ENCODE data around the gene POLA2. TPM values are rescaled to one million over a fixed set of nuclear protein-coding genes. Genes with fewer than 3 reads are reported as not detected.
A peak's percentile ranks its signal among the peaks of the same experiment; 100 is the strongest.

Gene POLA2
- total and polyA plus RNA-seq, 4 donors = 1.5 to 6.1 (median 3.2) TPM

DNA sequence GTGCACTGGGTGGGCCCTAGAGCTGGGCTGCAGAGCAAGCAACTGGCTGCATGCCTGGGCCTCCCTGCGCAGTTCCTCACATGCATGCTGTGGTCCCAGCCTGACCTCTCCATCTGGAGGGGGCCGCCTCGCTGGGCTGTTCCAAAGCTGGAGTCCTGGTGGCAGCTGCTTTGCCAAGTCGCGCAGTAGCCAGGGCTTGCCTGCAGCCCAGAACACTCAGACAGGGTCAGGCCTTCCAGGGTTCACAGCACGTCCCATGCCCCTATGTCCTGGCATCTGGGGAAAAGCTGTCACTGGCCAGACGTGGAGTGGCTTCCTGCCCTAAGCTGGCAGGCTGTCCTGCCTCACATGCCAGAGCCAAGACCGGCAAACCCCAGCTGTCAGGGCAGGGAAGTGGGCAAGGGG is 36.4 kb downstream of the POLA2 start:
- WGBS = 36% methylated on average over 8 of the region's 8 CpGs
- no peak overlapping the region for H3K9ac ChIP-seq (ENCODE audit: low read depth in 1 of 2, low read length in 2 of 2)
- H3K4me3 ChIP-seq (ENCODE audit: low read depth in 1 of 3, low read length in 3 of 3) = no peak overlapping the region
- H3K27ac ChIP-seq (ENCODE audit: low read depth in 1 of 2, low read length in 2 of 2) = peak overlapping the region; percentile 53 to 69
- H3K36me3 ChIP-seq (ENCODE audit: control insufficient read depth in 4 of 4, insufficient read depth in 3 of 4, low read depth in 1 of 4, low read length in 3 of 4) = peaks cover 0 to 5% (median 2%) of the 10 kb centered on the region in 4 donors
- DNase-seq (ENCODE audit: low spot score) = no peak
- H3K4me1 ChIP-seq (ENCODE audit: control insufficient read depth in 4 of 4, insufficient read depth in 4 of 4, low read length in 3 of 4) = peaks cover 0 to 25% (median 19%) of the 10 kb centered on the region in 4 donors
- H3K27me3 ChIP-seq (ENCODE audit: control insufficient read depth in 4 of 4, insufficient read depth in 4 of 4, low read length in 3 of 4) = no peaks in the 10 kb centered on the region
- TF ChIP-seq JUND (IDR thresholded peaks at IDR 0.05) = no peak
- peak; percentile 95 for TF ChIP-seq NR2F2 (IDR thresholded peaks at IDR 0.05)
- TF ChIP-seq SP1 (IDR thresholded peaks at IDR 0.05) = peak; percentile 55
- TF ChIP-seq HNF4A (conservative IDR thresholded peaks at IDR 0.05) = peak; percentile 26 to 51
- no peak for TF ChIP-seq GABPA (IDR thresholded peaks at IDR 0.05 in 1 of 2, conservative IDR thresholded peaks at IDR 0.05 in 1 of 2)
- TF ChIP-seq RXRA (IDR thresholded peaks at IDR 0.05) = peak; percentile 71 to 73
- H3K9me3 ChIP-seq (ENCODE audit: control insufficient read depth in 4 of 4, low read length in 3 of 4) = no peaks in the 10 kb centered on the region

DNA sequence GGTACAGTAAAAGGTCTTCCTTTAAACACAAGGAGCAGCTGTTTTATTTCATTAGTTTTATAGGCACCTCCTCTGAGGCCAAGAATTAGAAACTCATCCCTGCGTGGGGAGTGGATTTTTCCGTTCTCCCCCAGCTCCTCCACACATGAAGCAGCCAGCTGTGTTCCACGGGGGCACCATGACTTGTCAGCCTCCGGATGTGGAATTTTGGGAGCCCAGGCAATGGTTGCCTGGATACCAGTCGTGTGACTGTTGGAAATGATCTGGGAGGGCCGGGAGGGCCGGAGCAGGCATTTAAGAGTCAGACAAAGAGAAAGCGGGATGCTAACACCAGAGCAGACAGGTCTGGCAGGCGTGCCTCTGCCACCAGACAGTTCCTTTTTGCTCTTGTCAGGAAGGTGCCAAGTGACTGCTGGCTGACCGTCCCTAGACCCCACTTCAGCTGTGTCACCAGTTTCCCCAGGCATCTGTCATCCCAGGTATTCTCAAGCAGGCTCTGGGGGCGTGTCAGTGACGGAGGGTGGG is 37.0 kb downstream of the POLA2 start:
- H3K9me3 ChIP-seq (ENCODE audit: control insufficient read depth in 4 of 4, low read length in 3 of 4) = no peaks in the 10 kb centered on the region
- no peak overlapping the region for H3K9ac ChIP-seq (ENCODE audit: low read depth in 1 of 2, low read length in 2 of 2)
- H3K4me1 ChIP-seq (ENCODE audit: control insufficient read depth in 4 of 4, insufficient read depth in 4 of 4, low read length in 3 of 4) = peaks cover 0 to 25% (median 19%) of the 10 kb centered on the region in 4 donors
- no peaks in the 10 kb centered on the region for H3K27me3 ChIP-seq (ENCODE audit: control insufficient read depth in 4 of 4, insufficient read depth in 4 of 4, low read length in 3 of 4)
- DNase-seq (ENCODE audit: low spot score) = no peak
- H3K27ac ChIP-seq (ENCODE audit: low read depth in 1 of 2, low read length in 2 of 2) = peak overlapping the region; percentile 53 to 69
- peaks cover 0 to 5% (median 2%) of the 10 kb centered on the region in 4 donors for H3K36me3 ChIP-seq (ENCODE audit: control insufficient read depth in 4 of 4, insufficient read depth in 3 of 4, low read depth in 1 of 4, low read length in 3 of 4)
- no peak for TF ChIP-seq ZBTB33 (IDR thresholded peaks at IDR 0.05)
- TF ChIP-seq, protein P1, sequence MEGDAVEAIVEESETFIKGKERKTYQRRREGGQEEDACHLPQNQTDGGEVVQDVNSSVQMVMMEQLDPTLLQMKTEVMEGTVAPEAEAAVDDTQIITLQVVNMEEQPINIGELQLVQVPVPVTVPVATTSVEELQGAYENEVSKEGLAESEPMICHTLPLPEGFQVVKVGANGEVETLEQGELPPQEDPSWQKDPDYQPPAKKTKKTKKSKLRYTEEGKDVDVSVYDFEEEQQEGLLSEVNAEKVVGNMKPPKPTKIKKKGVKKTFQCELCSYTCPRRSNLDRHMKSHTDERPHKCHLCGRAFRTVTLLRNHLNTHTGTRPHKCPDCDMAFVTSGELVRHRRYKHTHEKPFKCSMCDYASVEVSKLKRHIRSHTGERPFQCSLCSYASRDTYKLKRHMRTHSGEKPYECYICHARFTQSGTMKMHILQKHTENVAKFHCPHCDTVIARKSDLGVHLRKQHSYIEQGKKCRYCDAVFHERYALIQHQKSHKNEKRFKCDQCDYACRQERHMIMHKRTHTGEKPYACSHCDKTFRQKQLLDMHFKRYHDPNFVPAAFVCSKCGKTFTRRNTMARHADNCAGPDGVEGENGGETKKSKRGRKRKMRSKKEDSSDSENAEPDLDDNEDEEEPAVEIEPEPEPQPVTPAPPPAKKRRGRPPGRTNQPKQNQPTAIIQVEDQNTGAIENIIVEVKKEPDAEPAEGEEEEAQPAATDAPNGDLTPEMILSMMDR (IDR thresholded peaks at IDR 0.05; ENCODE audit: low read depth, low read length, missing input control) = no peak
- no peak for TF ChIP-seq HNF4A (conservative IDR thresholded peaks at IDR 0.05)
- no peak for TF ChIP-seq GABPA (IDR thresholded peaks at IDR 0.05 in 1 of 2, conservative IDR thresholded peaks at IDR 0.05 in 1 of 2)
- TF ChIP-seq HNF4G (IDR thresholded peaks at IDR 0.05) = no peak
- no peak for TF ChIP-seq SP1 (IDR thresholded peaks at IDR 0.05)
- no peak for TF ChIP-seq YY1 (IDR thresholded peaks at IDR 0.05)
- no peak for TF ChIP-seq JUND (IDR thresholded peaks at IDR 0.05)
- TF ChIP-seq MAX (IDR thresholded peaks at IDR 0.05) = no peak
- TF ChIP-seq RAD21 (IDR thresholded peaks at IDR 0.05) = no peak
- no peak for TF ChIP-seq EGR1 (IDR thresholded peaks at IDR 0.05; ENCODE audit: low read depth in 2 of 2)
- no peak overlapping the region for H3K4me3 ChIP-seq (ENCODE audit: low read depth in 1 of 3, low read length in 3 of 3)
- WGBS = 84% methylated on average over 12 of the region's 12 CpGs

- DNase-seq (ENCODE audit: low spot score) = no peak
- H3K27ac ChIP-seq (ENCODE audit: low read depth in 1 of 2, low read length in 2 of 2) = no peak overlapping the region
- H3K27me3 ChIP-seq (ENCODE audit: control insufficient read depth in 4 of 4, insufficient read depth in 4 of 4, low read length in 3 of 4) = no peaks in the 10 kb centered on the region
- peaks cover 0 to 2% (median under 1%) of the 10 kb centered on the region in 4 donors for H3K36me3 ChIP-seq (ENCODE audit: control insufficient read depth in 4 of 4, insufficient read depth in 3 of 4, low read depth in 1 of 4, low read length in 3 of 4)
- WGBS = 94% methylated on average over 17 of the region's 17 CpGs
- H3K4me3 ChIP-seq (ENCODE audit: low read depth in 1 of 3, low read length in 3 of 3) = no peak overlapping the region
- peaks cover 0 to 39% (median 27%) of the 10 kb centered on the region in 4 donors for H3K4me1 ChIP-seq (ENCODE audit: control insufficient read depth in 4 of 4, insufficient read depth in 4 of 4, low read length in 3 of 4)
- no peak overlapping the region for H3K9ac ChIP-seq (ENCODE audit: low read depth in 1 of 2, low read length in 2 of 2)
- TF ChIP-seq TAF1 (conservative IDR thresholded peaks at IDR 0.05) (no peak), EGR1 (IDR thresholded peaks at IDR 0.05; ENCODE audit: low read depth in 2 of 2) (no peak), RAD21 (IDR thresholded peaks at IDR 0.05) (no peak), RXRA (IDR thresholded peaks at IDR 0.05) (no peak)
- H3K9me3 ChIP-seq (ENCODE audit: control insufficient read depth in 4 of 4, low read length in 3 of 4) = no peaks in the 10 kb centered on the region
Measured at GRCh38 chr11:65300621-65301275, 39.0 kb downstream of the POLA2 start.
